WERI-Rb-1 (cell line): ENCODE measurements around the gene TOMM40.

Source experiments
- DNase-seq: peaks from one replicate; pipeline ENCODE4 v3.0.0-alpha.2; 2020
- H3K27ac ChIP-seq: fragments of 250-450 bp; sonication (Bioruptor Pico); 2 replicates; pipeline ENCODE4 v1.5.1; 2020; ENCODE audit warnings: mild to moderate bottlenecking, moderate library complexity
- H3K27me3 ChIP-seq: fragments of 250-450 bp; sonication (Bioruptor Pico); 2 replicates; pipeline ENCODE4 v1.5.1; 2021; ENCODE audit warnings: mild to moderate bottlenecking, low read depth, moderate library complexity; ENCODE audit not compliant: insufficient read depth, severe bottlenecking
- H3K36me3 ChIP-seq: fragments of 250-450 bp; sonication (Bioruptor Pico); 2 replicates; pipeline ENCODE4 v1.5.1; 2020; ENCODE audit warnings: mild to moderate bottlenecking, moderate library complexity
- H3K4me3 ChIP-seq: 2 replicates; pipeline ENCODE4 v1.5.1; 2011; ENCODE audit warnings: low read depth, mild to moderate bottlenecking, control low read depth, low read length
- H3K9me3 ChIP-seq: fragments of 250-450 bp; sonication (Bioruptor Pico); 2 replicates; pipeline ENCODE4 v1.5.1; 2021; ENCODE audit warnings: mild to moderate bottlenecking, moderate library complexity; ENCODE audit not compliant: severe bottlenecking
- CTCF ChIP-seq: IDR thresholded peaks from 2 replicates; pipeline ENCODE4 v1.5.1; 2011; ENCODE audit warnings: low read depth, mild to moderate bottlenecking, control low read depth, inconsistent platforms, low read length

The TOMM40 gene

DNA sequence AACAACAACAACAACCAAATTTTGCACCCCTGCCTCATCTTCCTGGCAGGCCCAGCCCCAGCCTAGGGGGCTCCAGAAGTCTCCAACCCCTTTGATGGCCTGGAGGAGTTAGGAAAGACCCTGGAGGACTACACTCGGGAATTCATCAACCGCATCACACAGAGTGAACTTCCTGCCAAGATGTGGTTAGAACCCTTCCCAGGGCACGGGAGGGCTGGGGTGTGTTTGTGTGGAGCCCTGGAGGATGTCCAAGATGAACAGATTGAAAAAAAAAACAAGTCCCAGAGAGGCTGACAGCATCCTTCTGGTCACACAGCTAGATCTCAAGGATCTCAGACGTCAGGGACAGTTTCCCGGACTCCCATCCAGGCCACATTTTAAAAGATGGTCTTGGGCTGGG lies 36.7 kb downstream of the TOMM40 start:
- no peak for TF ChIP-seq CTCF
- DNase-seq, result no peak
- H3K36me3 ChIP-seq, result no peaks in the 10 kb centered on the region
- no peak overlapping the region for H3K27ac ChIP-seq
- no peaks in the 10 kb centered on the region for H3K9me3 ChIP-seq
- no peak overlapping the region for H3K4me3 ChIP-seq
- no peaks in the 10 kb centered on the region for H3K27me3 ChIP-seq

- no peak for TF ChIP-seq CTCF
- Histone ChIP-seq H3K36me3 (no peaks in the 10 kb centered on the region), H3K9me3 (no peaks in the 10 kb centered on the region), H3K4me3 (no peak overlapping the region), H3K27me3 (no peaks in the 10 kb centered on the region), H3K27ac (no peak overlapping the region)
- no peak for DNase-seq
Observed at GRCh38 chr19:44930088-44930487, 39.0 kb downstream of the TOMM40 start.

DNA sequence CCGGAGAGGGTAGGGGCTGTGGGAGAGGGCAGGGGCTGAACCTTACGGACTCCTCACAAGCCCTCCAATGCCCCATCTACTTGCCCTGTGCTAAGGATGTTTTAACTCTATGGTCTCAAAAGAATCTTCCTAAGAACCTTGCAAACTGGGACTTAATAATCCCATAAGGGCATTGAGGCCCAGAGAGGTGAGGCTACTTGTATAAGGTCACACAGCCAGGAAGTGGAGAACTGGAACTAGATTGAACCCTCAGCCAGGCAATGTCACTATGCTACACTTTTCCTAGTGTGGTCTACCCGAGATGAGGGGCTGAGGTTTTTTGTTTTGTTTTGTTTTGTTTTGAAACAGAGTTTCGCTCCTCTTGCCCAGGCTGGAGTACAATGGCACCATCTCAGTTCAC lies 40.5 kb downstream of the TOMM40 start:
- no peak overlapping the region for H3K4me3 ChIP-seq
- H3K36me3 ChIP-seq, result no peaks in the 10 kb centered on the region
- DNase-seq, result no peak
- no peaks in the 10 kb centered on the region for H3K9me3 ChIP-seq
- H3K27ac ChIP-seq, result no peak overlapping the region
- TF ChIP-seq CTCF, result no peak
- H3K27me3 ChIP-seq, result no peaks in the 10 kb centered on the region

GRCh38 chr19:44939668-44940067 lies 48.6 kb downstream of the TOMM40 start:
- Histone ChIP-seq H3K27ac (no peak overlapping the region), H3K9me3 (no peaks in the 10 kb centered on the region), H3K36me3 (no peaks in the 10 kb centered on the region), H3K4me3 (no peak overlapping the region), H3K27me3 (no peaks in the 10 kb centered on the region)
- TF ChIP-seq CTCF, result no peak
- DNase-seq, result no peak

DNA sequence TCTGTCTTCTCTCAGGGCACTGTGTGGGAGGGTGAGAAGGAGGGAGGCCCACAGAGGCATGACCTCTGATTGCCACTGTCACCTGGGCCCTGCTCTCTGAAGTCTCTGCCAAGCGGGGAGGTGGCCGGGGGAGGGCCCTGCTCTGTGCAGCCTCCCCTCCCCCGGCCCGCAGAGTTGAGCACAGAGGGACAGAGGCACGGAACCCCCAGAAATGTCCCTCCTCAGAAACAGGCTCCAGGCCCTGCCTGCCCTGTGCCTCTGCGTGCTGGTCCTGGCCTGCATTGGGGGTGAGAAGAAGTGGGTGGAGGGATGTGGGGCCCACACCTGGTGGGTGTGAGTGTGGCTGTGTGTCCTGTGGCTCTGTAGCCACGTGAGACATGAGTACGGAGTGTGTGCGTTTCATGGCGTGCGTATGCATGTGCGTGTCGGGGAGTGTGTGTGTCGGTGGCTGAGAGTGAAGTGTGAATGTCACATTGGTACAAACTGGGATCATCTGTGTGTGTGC lies 51.1 kb downstream of the TOMM40 start, which contains the start of gene APOC4:
TSS of gene APOC4 (plus strand) at position 171 of the 505 bp plus-strand sequence. CDS start at position 212, 41 bp downstream.
- Histone ChIP-seq H3K9me3 (no peaks in the 10 kb centered on the region), H3K36me3 (no peaks in the 10 kb centered on the region), H3K27ac (no peak within 1 kb of the TSS), H3K27me3 (no peaks in the 10 kb centered on the region), H3K4me3 (no peak within 1 kb of the TSS)
- DNase-seq, result no peak
- TF ChIP-seq CTCF, result no peak

DNA sequence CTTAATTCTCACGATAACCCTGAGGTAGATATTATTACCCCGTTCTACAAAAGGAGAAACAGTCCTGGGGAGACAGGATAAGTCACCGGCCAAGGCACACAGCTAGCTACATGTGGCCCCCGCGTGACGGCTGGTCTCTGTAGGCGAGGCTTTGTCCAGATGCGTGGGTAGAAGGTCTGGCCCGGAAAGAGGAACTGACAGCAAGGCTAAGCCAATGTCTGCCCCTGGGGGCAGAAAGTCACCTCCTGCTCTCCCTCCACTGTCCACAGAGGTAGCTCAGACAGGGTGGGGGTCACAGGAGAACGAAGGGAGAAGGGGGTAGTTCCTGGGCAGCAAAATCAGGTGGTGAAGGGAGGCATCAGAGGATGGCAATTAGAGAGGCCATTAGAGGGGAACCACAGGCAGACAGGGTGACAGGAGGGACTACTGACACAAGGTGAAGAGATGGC lies 52.8 kb downstream of the TOMM40 start:
- no peak for DNase-seq
- H3K36me3 ChIP-seq, result no peaks in the 10 kb centered on the region
- TF ChIP-seq CTCF, result no peak
- H3K27ac ChIP-seq, result no peak overlapping the region
- H3K9me3 ChIP-seq, result no peaks in the 10 kb centered on the region
- H3K4me3 ChIP-seq, result no peak overlapping the region
- no peaks in the 10 kb centered on the region for H3K27me3 ChIP-seq
